IPS DF 19.7 (cell line): Measurements from ENCODE around the gene PRDX2.
"Not testable (repeated sequence)": the region's sequence is repeated elsewhere in the genome, so short reads cannot be mapped to it uniquely, and the experiment has no call there.

ENCODE experiments used
- DNase-seq: peaks from one replicate; pipeline ENCODE4 v3.0.0-alpha.2; 2013; ENCODE audit warnings: low read depth, low spot score

The PRDX2 gene

DNA sequence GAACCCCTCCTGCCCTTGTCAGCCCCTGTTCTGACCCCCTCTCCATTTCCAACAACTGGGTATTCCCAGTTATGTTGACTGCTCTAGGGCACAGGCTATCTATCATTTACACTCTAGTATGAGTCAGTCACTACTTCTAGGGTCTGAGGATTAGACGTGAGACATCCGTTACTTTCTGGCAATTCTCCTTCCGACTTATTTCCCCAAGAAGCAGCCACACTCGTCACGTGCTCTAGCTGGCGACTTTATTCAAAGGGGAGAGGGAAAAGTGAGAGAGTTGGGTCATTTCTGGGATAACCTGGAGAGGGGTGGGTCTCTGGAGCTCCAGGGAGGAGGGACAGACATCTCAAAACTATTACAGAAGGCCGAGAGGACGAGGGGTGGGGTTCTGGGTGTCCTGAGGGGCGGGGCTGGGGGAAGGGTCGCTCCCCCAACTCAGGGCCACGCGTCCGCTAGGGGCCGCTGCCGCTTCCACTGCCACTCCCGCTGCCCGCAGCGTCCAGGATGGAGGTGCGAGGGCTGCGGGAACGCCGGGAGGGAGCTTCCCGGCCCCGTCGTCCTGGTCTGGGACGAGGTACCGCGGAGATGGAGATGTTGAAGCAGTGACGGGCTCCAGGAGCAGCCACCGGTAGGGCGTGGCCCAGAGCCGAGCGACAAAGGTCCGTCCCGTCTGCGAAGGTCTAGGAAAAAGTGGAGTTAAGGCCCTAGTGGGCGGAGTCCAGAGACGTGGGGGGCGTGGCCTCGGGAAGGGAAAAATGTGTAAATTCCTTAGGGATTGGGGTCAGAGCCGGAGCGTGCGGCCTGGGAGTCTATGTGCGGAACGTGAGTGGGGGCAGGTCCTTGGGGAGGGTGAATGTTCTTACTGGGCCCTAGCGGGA is 23.9 kb upstream of the PRDX2 start:
- DNase-seq, result no peak

DNA sequence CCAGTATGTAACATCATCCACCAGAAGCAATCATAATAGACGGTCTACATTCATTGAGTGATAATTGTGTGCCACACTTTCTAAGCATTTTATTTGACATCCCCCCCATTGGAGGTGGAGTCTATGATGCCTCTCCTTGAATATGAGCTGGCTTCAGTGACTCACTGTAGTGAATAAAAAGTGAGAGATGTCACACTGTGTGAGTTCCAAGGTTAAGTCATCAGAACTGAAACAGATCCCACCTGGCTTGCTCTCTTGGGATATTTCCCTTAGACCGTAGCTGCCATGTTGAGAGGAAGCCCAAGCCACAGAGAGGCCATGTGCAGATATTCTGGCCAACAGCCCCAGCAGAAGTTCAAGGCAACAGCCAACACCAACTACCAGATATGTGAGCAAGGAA is 20.2 kb upstream of the PRDX2 start:
- DNase-seq, result no peak

DNA sequence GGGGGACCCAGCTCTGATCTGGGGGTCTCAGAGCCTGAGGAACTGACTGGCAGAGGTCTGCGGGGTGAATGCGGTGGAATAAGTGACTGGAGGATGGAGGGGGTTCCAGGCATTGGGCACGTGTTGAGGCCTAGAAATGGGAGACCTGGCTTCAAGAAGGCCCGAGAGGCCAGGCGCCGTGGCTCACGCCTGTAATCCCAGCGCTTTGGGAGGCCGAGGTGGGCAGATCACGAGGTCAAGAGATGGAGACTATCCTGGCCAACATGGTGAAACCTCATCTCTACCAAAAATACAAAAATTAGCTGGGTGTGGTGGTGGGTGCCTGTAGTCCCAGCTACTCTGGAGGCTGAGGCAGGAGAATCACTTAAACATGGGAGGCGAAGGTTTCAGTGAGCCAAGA is 16.2 kb upstream of the PRDX2 start:
- not testable (repeated sequence) for DNase-seq

DNA sequence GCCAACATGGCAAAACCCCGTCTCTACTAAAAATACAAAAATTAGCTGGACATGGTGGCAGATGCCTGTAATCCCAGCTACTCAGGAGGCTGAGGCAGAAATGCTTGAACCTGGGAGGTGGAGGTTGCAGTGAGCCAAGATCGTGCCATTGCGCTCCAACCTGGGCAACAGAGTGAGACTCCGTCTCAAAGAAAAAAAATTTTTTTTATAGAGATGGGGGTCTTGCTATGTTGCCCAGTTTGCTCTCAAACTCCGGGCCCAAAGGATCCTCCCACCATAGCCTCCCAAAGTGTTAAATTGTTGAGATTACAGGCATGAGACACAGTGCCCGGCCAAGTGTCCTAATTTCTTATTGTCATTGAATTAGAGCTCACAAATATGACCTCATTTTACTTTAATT is 15.6 kb upstream of the PRDX2 start:
- not testable (repeated sequence) for DNase-seq

DNA sequence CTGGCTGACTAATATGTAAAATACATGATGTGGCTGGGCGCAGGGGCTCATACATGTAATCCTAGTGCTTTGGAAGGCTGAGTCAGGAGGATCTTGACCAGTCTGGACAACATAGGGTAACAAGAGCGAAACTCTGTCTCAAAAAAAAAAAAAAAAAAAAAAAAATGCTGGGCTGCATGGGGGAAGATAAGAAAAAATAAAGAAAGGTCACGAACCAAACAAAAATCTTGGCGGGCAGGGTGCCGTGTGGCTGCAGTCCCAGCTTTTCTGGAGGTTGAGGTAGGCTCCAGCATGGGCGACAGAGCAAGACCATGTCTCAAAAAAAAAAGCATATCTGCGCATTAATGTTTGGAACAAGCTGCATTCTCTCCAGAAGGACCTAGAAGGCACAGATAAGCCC is 13.5 kb upstream of the PRDX2 start:
- DNase-seq, result no peak

DNA sequence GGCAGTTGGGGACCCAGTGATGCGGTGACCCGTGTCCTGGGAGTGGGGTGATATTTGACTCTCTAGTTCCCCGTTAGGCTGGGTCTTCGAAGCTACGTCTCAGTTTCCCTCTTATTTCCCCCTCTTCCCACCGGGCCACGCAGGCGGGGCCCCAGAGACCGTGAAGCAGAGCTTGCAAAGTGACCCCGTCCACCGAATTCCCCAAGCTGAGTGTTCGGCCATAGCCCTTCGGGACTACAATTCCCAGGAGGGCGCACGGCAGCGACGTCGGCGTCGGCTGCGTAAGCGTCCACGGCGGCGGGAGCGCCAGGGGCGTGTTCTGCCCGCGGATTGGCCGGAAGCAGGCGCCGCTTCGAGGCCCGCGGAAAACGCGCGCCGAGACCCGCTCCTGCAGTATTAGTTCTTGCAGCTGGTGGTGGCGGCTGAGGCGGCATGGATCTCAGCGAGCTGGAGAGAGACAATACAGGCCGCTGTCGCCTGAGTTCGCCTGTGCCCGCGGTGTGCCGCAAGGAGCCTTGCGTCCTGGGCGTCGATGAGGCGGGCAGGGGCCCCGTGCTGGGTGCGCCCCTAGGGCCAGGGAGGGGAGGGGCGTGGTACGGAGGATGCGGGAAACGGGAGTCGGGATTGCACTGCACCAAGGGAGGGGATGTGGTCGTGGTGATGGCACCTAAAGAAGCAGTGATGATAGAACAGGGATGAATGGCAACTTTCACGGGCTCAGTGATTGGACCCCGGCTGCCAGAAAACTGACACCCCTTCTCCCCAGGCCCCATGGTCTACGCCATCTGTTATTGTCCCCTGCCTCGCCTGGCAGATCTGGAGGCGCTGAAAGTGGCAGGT is 4.9 kb upstream of the PRDX2 start, which contains the start of gene RNASEH2A:
Gene RNASEH2A (plus strand): TSS at position 343 of the 840 bp plus-strand sequence. CDS start 90 bp downstream, at position 433.
- no peak for DNase-seq

DNA sequence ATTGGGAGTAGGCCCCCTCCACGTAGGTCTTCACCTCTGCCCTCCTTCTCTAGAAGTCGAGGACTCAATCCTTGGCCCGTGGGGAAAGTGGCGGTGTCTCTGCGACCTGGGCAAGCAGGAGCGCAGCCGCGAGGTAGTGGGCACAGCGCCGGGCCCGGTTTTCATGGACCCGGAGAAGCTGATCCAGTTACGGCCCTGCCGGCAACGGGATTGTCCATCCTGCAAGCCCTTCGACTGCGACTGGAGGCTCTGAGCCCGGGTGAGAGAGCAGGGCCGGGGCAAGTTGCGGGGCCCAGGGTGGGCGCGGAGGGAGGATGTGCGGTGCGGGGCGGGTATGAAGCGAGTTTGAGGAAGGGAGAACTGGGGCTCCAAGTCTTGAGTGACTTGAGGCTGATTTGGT is 2.5 kb upstream of the PRDX2 start:
- DNase-seq, result no peak

DNA sequence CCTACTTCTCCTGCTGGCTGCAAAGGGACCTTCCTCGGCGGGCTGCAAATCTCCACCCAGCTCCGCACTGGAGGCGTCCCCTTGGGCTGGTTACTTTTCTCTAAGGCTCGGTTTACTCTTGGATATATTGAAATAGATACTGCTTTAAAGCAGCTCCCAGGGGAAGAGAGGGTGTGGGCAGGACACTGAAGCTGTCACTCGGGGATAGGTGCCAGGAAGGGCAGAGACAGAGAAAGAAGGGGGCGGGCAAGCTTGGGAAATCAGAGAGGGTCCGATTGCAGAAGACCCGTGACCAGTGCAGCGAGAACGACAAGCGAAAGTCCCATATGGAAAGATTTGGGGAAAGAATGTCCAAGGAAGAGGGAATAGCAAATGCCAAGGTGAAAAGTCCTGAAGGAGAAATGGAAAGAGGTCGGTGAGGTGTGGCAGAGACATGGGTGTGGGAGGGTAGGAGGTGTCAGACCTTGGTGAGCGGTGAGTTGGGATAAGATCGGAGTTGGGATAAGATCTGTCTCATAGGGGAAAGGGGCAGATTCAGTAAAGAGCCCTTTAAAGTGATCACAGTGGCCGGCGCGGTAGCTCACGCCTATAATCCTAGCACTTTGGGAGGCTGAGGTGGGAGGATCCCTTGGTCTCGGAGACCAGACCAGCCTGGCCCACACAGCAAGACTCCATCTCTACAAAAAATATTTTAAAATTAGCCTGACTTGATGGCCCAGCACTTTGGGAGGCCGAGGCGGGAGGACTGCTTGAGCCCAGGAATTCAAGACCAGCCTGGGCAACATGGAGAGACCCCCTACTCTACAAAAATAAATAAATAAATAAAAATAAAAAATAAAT is 887 bp upstream of the PRDX2 start:
- DNase-seq, result no peak

DNA sequence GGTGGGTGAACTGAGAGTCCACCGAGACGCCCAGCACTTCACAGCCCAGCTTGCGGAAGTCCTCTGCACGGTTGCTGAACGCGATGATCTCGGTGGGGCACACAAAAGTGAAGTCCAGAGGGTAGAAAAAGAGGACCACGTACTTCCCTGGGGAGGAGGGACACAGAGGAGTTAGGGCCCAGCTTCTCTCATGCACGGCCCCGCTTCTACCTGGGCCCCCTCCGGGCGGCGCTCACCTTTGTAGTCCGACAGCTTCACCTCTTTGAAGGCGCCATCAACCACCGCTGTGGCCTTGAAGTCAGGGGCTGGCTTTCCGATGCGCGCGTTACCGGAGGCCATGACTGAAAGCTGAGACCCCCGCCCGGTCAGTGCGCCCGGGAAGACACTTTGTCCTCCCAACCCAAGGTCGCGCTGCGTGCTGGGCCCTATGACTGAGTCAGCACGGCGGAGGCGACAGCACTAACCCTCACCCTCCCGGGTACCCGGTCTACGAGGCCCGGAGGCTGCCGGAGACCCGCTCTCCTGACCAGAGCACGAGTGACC is 606 bp downstream of the PRDX2 start:
- DNase-seq, result no peak

DNA sequence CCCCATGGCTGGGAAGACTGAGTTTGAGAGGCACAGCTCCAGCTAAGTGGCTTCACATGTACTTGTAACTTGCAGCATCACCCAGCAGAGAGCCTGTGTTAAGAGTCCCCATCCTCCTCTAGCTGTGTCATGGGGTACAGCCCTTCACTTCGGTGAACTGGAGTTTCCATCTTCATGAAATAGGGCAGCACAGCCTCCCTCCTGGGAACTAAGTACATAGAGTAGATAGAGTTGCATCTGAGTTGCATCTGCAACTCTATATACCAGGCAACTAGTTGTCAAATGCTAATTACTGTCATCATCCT is 1.2 kb downstream of the PRDX2 start:
- no peak for DNase-seq

DNA sequence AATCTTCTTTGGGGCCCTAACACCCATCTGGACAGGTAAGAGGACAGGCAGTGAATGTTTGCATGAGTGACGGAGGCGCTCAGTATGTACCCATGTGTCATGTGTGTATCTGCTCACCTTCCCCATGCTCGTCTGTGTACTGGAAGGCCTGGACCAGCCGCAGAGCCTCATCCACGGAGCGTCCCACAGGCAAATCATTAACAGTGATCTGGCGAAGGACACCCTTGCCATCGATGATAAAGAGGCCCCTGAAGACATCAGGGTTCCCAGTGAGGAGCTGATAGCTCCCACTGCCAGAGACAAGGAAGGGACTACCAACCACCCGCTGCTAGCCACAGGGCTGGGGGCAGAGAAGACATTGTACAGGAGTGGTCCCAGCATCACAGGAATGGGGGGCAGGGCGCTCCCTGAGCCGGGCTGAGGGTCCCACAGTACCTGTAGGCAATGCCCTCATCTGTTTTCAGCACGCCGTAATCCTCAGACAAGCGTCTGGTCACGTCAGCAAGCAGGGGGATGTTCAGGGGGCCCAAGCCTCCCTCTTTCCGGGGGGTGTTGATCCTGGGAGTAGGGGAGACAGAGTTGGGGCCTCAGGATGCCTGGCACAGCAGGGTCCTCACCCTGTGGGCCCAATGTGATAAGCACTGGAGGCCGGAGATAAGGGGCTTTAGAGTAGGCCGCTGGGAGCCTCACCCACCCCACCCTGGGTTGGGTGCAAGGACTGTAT is 1.7 kb downstream of the PRDX2 start:
- no peak for DNase-seq

DNA sequence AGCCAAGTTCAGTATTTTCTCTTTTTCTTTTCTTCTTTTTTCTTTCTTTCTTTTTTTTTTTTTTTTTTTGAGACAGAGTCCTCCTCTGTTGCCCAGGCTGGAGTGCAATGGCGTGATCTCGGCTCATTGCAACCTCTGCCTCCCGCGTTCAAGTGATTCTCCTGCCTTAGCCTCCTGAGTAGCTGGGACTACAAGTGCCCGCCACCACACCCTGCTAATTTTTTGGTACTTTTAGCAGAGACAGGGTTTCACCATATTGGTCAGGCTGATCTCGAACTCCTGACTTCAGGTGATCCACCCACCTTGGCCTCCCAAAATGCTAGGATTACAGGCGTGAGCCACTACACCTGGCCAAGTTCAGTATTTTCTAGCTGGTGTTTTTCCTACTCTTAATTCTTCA is 4.0 kb downstream of the PRDX2 start:
- DNase-seq, result not testable (repeated sequence)

DNA sequence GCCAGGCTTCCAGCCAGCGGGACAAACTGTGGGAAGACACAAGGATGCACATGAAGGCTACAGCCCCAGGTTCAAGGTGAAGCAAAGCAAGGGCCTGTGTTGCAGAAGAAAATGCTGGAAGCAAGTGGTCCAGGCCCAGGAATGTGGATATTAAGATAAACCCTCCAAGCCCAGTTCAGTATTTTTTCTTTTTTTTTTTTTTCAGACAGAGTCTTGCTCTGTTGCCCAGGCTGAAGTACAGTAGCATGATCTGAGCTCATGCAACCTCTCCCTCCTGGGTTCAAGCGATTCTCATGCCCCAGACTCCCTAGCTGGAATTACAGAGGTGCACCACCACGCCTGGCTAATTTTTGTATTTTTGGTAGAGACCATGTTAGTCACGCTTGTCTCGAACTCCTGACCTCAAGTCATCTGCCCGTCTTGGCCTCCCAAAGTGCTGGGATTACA is 4.4 kb downstream of the PRDX2 start:
- DNase-seq, result no peak

DNA sequence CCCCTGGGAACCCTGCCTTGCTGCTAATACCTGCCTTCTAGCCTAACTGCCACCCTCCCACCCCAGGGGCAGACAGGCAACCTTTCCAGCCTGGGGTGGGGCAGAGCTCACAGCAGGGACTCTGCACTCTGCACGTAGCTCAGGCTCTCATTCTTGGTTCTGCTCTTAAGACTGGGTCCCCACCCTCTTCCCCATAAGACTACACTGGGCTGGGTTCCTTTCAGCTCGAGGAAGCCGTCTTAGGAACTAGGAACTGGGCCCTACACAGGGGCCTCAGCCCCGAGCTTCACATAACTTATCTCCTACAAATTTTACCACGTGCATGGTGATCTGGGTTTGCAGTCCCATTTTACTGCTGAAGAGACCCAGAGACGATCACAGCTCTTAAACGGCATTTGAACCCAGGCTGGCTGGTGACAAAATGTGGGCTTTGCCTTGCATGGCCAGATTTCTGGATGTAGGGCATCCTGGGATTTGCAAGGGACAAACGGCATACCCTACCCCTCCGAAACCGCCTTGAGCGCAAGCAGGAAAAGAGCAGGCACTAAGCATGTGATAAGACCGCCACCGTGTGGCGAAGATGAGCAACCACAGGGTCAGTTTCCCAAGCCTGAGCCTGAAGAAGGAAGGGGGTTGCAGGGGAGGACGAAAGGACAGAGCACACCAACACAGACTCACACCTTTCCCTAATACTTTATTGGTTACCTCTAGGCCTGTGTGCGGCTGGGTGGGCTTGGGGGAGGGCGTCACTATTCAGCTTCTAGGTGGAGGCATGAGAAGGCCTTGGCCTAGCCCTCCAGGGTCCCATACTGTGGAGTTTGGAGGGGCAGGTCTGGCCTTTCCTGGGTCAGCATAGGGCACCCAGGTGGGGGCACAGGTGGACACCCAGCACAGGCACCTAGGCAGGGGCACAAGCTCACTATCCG is 5.2 kb downstream of the PRDX2 start:
- DNase-seq, result no peak

DNA sequence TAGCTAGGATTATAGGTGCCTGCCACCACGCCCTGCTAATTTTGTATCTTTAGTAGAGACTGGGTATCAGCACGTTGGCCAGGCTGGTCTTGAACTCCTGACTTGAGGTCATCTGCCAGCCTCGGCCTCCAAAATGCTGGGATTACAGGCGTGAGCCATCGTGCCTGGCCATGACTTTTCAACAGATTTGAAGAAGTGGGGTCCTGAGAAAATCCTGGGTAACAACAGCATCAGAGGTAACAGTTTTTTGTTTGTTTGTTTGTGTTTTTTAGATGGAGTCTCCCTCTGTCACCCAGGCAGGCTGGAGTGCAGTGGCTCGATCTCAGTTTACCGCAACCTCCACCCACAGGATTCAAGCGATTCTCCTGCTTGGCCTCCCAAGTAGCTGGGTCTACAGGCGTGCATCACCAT is 6.6 kb downstream of the PRDX2 start:
- no peak for DNase-seq

DNA sequence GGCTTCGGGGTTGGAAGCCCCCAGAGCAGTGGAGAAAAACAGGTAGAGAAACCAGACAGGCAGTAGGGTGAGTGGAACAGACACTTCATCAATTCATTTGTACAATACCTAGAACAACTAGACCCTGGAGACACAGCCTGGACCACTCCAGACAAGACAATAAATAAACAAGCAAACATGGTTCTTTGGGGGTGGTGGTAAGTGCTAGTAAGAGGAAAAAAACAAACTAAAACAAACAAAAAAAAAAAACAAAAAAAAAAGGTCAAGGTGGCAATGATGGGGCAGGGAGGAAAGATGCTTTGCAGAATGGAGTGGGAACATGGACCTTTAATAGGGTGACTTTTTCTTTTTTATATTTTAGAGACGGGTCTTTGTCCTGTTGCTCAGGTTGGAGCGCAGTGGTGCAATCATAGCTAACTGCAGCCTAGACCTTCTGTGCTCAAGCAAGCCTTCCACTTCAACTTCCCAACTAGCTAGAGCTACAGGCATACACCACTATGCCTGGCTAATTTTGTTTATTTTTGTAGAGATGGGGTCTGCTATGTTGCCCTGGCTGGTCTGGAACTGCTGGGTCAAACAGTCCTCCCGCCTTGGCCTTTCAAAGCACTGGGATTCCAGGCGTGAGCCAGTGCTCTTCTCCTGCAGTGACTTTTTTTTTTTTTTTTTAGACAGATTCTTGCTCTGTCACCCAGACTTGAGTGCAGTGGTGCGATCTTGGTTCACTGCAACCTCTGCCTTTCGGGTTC is 7.2 kb downstream of the PRDX2 start:
- DNase-seq, result no peak

DNA sequence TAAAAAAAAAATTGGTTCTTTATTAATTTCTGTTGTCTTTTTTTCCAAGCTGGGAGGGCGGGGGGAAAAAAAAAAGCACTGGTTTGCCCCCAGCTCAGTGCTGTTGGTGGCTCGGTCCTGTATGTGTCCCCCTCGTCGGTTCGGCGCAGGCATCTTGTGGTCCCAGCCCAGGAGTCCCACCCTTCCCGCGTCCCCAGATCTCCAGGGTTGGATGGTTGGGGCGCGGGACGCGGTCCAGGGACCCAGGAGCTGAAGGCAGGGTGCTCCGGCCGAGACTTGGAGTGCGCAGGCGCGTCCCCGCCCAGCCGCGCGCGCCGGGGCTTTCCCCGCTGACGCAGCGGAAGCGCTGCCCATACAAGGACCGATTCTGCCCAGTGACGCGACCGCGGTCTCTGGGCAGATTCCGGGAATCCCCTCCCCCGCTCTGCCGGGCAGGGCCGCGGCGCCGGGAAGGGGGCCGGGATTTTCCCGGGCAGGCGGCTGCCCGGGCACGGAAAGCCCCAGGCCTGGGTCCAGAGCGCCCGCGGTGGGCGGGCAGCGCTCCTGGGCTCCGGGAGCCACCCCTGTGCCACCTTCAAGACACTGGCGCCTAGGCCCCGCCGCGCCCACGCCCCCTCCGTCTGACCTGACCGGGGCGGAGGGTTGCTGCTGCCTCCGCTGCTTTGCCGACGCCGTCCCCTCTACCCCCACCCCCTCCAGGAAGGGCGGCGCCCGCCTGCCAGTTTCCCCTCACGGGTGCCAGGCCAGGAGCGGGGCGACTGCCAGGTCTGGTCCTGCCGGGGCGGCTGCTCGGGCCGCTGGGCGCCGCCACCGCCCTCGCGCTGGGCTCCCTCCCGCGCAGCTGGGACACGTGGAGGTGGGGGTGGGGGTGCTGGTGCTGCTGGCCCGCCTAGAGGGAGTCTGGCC is 8.1 kb downstream of the PRDX2 start:
- DNase-seq, result no peak

DNA sequence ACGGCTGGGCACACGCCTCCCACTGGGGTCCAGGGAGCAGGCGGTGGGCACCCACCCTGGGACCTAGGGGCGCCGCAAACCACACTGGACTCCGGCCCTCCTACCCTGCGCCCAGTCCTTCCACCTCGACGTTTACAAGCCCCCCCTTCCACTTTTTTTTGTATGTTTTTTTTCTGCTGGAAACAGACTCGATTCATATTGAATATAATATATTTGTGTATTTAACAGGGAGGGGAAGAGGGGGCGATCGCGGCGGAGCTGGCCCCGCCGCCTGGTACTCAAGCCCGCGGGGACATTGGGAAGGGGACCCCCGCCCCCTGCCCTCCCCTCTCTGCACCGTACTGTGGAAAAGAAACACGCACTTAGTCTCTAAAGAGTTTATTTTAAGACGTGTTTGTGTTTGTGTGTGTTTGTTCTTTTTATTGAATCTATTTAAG is 8.7 kb downstream of the PRDX2 start:
- no peak for DNase-seq
